Activated T-helper 2 cell treated with anti-CD3 and anti-CD28 coated beads, Interferon-gamma antibody, Interleukin-2, Interleukin-4, amounts not matched to agents 10 μg/mL and 5 μg/mL and 100 μg/mL, durations not matched to agents 14 hours and 24 hours and 36 hours (primary cell): Measurements from ENCODE around the gene TRIM31. TPM values are rescaled to one million over a fixed set of nuclear protein-coding genes. Genes with fewer than 3 reads are reported as not detected.
A peak's percentile ranks its signal among the peaks of the same experiment; 100 is the strongest.
"Not testable (repeated sequence)": the region's sequence is repeated elsewhere in the genome, so short reads cannot be mapped to it uniquely, and the experiment has no call there.

Source experiments
- DNase-seq: peaks from one replicate; pipeline ENCODE4 v3.0.0; 2021; ENCODE audit warnings: low spot score
- H3K27ac Mint-ChIP-seq: one replicate; pipeline ENCODE4 v1.8.0; 2021; ENCODE audit warnings: mixed read lengths
- H3K27me3 Mint-ChIP-seq: one replicate; pipeline ENCODE4 v1.8.0; 2021; ENCODE audit warnings: low read depth, mixed read lengths
- H3K36me3 Mint-ChIP-seq: one replicate; pipeline ENCODE4 v1.8.0; 2021; ENCODE audit warnings: low read depth, mixed read lengths
- H3K4me1 Mint-ChIP-seq: one replicate; pipeline ENCODE4 v1.8.0; 2021; ENCODE audit warnings: low read depth, mixed read lengths
- H3K4me3 Mint-ChIP-seq: one replicate; pipeline ENCODE4 v1.8.0; 2021; ENCODE audit warnings: low read depth, mild to moderate bottlenecking, moderate library complexity, mixed read lengths
- H3K9me3 Mint-ChIP-seq: one replicate; pipeline ENCODE4 v1.8.0; 2021; ENCODE audit warnings: mixed read lengths
- intact Hi-C: fragments of 100-400 bp; cut with micrococcal nuclease; formaldehyde crosslinking; loops from one replicate; pipeline ENCODE4 v1.15.1; 2023
- total RNA-seq: library from RNA; stranded (reverse); gene quantifications from 2 replicates; pipeline ENCODE4 v1.2.3, GENCODE V29; 2022

The TRIM31 gene
- total RNA-seq, 1 donor from 2014 or later, result not detected

GRCh38 chr6:30121446-30122366, 8.8 kb upstream of the TRIM31 start:
- no peak for DNase-seq
- Mint-ChIP-seq H3K27ac (no peak overlapping the region), H3K4me1 (peaks cover 2% of the 10 kb centered on the region), H3K36me3 (no peaks in the 10 kb centered on the region), H3K27me3 (peaks cover 34% of the 10 kb centered on the region), H3K9me3 (no peaks in the 10 kb centered on the region), H3K4me3 (no peak overlapping the region)
- intact Hi-C loops, result no loop called here

- peaks cover 36% of the 10 kb centered on the region for H3K27me3 Mint-ChIP-seq
- H3K4me1 Mint-ChIP-seq, intact Hi-C loops, H3K27ac Mint-ChIP-seq, DNase-seq, H3K9me3 Mint-ChIP-seq, H3K4me3 Mint-ChIP-seq, H3K36me3 Mint-ChIP-seq: not testable (repeated sequence)
Observed at GRCh38 chr6:30118691-30119090, 5.8 kb upstream of the TRIM31 start.

- intact Hi-C loops, result no loop called here
- no peak overlapping the region for H3K4me3 Mint-ChIP-seq
- H3K27ac Mint-ChIP-seq, result no peak overlapping the region
- peaks cover 36% of the 10 kb centered on the region for H3K27me3 Mint-ChIP-seq
- no peaks in the 10 kb centered on the region for H3K36me3 Mint-ChIP-seq
- H3K9me3 Mint-ChIP-seq, result no peaks in the 10 kb centered on the region
- no peak for DNase-seq
- H3K4me1 Mint-ChIP-seq, result peaks cover 7% of the 10 kb centered on the region
Observed at GRCh38 chr6:30116724-30117123, 3.8 kb upstream of the TRIM31 start.

GRCh38 chr6:30113841-30114240, 951 bp upstream of the TRIM31 start:
- Mint-ChIP-seq H3K4me3 (no peak overlapping the region), H3K4me1 (peaks cover 7% of the 10 kb centered on the region), H3K9me3 (no peaks in the 10 kb centered on the region), H3K27ac (no peak overlapping the region), H3K36me3 (no peaks in the 10 kb centered on the region), H3K27me3 (peaks cover 44% of the 10 kb centered on the region)
- intact Hi-C loops, result no loop called here
- no peak for DNase-seq

- no peak overlapping the region for H3K4me3 Mint-ChIP-seq
- peaks cover 50% of the 10 kb centered on the region for H3K27me3 Mint-ChIP-seq
- H3K36me3 Mint-ChIP-seq, result no peaks in the 10 kb centered on the region
- peaks cover 9% of the 10 kb centered on the region for H3K4me1 Mint-ChIP-seq
- no peaks in the 10 kb centered on the region for H3K9me3 Mint-ChIP-seq
- H3K27ac Mint-ChIP-seq, result no peak overlapping the region
- no peak for DNase-seq
- intact Hi-C loops, result no loop called here
Observed at GRCh38 chr6:30112402-30112994, 392 bp downstream of the TRIM31 start.

- H3K4me1 Mint-ChIP-seq, result peaks cover 9% of the 10 kb centered on the region
Observed at GRCh38 chr6:30111266-30111856, 1.5 kb downstream of the TRIM31 start.

GRCh38 chr6:30104661-30105060, 8.2 kb downstream of the TRIM31 start:
- Mint-ChIP-seq H3K4me1 (peaks cover 26% of the 10 kb centered on the region), H3K27ac (no peak overlapping the region), H3K27me3 (peaks cover 54% of the 10 kb centered on the region), H3K36me3 (peaks cover 2% of the 10 kb centered on the region), H3K4me3 (no peak overlapping the region), H3K9me3 (no peaks in the 10 kb centered on the region)
- no peak for DNase-seq
- intact Hi-C loops, result loop anchor here (5.0 kb wide), 1 partner anchor 37 kb away; the partner anchor contains the start of gene PPP1R11

More at GRCh38 chr6:30111266-30111856, 1.5 kb downstream of the TRIM31 start:
- Mint-ChIP-seq H3K27ac (no peak overlapping the region), H3K4me3 (no peak overlapping the region), H3K27me3 (peaks cover 52% of the 10 kb centered on the region), H3K36me3 (no peaks in the 10 kb centered on the region), H3K9me3 (no peaks in the 10 kb centered on the region)
- DNase-seq, result no peak
- intact Hi-C loops, result no loop called here

GRCh38 chr6:30103872-30104179, 9.1 kb downstream of the TRIM31 start:
- Mint-ChIP-seq H3K4me3 (peak overlapping the region; percentile 77), H3K9me3 (no peaks in the 10 kb centered on the region), H3K36me3 (peaks cover 4% of the 10 kb centered on the region), H3K4me1 (peaks cover 26% of the 10 kb centered on the region), H3K27me3 (peaks cover 58% of the 10 kb centered on the region), H3K27ac (no peak overlapping the region)
- no peak for DNase-seq
- intact Hi-C loops, result loop anchor here (1.0 to 5.0 kb wide), 3 partner anchors 27 to 66 kb away; partner anchors contain the start of gene PPP1R11

GRCh38 chr6:30102970-30103871, 9.7 kb downstream of the TRIM31 start:
- DNase-seq, result peak; percentile 79
- Mint-ChIP-seq H3K36me3 (peaks cover 4% of the 10 kb centered on the region), H3K9me3 (no peaks in the 10 kb centered on the region), H3K4me3 (peak overlapping the region; percentile 77), H3K4me1 (peaks cover 26% of the 10 kb centered on the region), H3K27ac (peak overlapping the region; percentile 5), H3K27me3 (peaks cover 60% of the 10 kb centered on the region)
- intact Hi-C loops, result loop anchor here (1.0 to 5.0 kb wide), 3 partner anchors 28 to 67 kb away; partner anchors contain the start of gene PPP1R11

- Mint-ChIP-seq H3K4me3 (peak overlapping the region; percentile 77), H3K9me3 (no peaks in the 10 kb centered on the region), H3K4me1 (peaks cover 28% of the 10 kb centered on the region), H3K27me3 (peaks cover 60% of the 10 kb centered on the region), H3K27ac (no peak overlapping the region), H3K36me3 (peaks cover 4% of the 10 kb centered on the region)
- DNase-seq, result no peak
- intact Hi-C loops, result loop anchor here (5.0 kb wide), 1 partner anchor 35 kb away; the partner anchor contains the start of gene PPP1R11
Observed at GRCh38 chr6:30102414-30102969, 10.4 kb downstream of the TRIM31 start.

- Mint-ChIP-seq H3K36me3 (peaks cover 4% of the 10 kb centered on the region), H3K9me3 (no peaks in the 10 kb centered on the region), H3K27ac (no peak overlapping the region), H3K27me3 (peaks cover 65% of the 10 kb centered on the region), H3K4me1 (peaks cover 28% of the 10 kb centered on the region), H3K4me3 (peak overlapping the region; percentile 67)
- intact Hi-C loops, result loop anchor here (5.0 kb wide), 1 partner anchor 34 kb away; the partner anchor contains the start of gene PPP1R11
- peak; percentile 62 for DNase-seq
Observed at GRCh38 chr6:30101444-30102413, 11.2 kb downstream of the TRIM31 start.
